Endothelial cell (in vitro differentiated cells): ENCODE data around the gene PAPPA2. TPM values are rescaled to one million over a fixed set of nuclear protein-coding genes. Genes with fewer than 3 reads are reported as not detected.
A peak's percentile ranks its signal among the peaks of the same experiment; 100 is the strongest.
"Not testable (repeated sequence)": the region's sequence is repeated elsewhere in the genome, so short reads cannot be mapped to it uniquely, and the experiment has no call there.

ENCODE experiments used
- DNase-seq: peaks from one replicate; pipeline ENCODE4 v3.0.0; 2021; ENCODE audit warnings: low spot score
- H3K27ac Mint-ChIP-seq: one replicate; pipeline ENCODE4 v1.8.0; 2021; ENCODE audit warnings: mixed read lengths, inconsistent platforms; ENCODE audit not compliant: unreplicated experiment
- H3K27me3 Mint-ChIP-seq: one replicate; pipeline ENCODE4 v1.8.0; 2021; ENCODE audit warnings: mild to moderate bottlenecking, moderate library complexity, mixed read lengths, inconsistent platforms; ENCODE audit not compliant: unreplicated experiment
- H3K36me3 Mint-ChIP-seq: one replicate; pipeline ENCODE4 v1.8.0; 2021; ENCODE audit warnings: mild to moderate bottlenecking, low read depth, mixed read lengths, inconsistent platforms; ENCODE audit not compliant: unreplicated experiment
- H3K4me1 Mint-ChIP-seq: one replicate; pipeline ENCODE4 v1.8.0; 2021; ENCODE audit warnings: mild to moderate bottlenecking, mixed read lengths, inconsistent platforms; ENCODE audit not compliant: unreplicated experiment
- H3K4me3 Mint-ChIP-seq: one replicate; pipeline ENCODE4 v1.8.0; 2021; ENCODE audit warnings: mild to moderate bottlenecking, mixed read lengths, inconsistent platforms; ENCODE audit not compliant: unreplicated experiment
- H3K9me3 Mint-ChIP-seq: one replicate; pipeline ENCODE4 v1.8.0; 2021; ENCODE audit warnings: mixed read lengths, inconsistent platforms; ENCODE audit not compliant: unreplicated experiment
- CTCF ChIP-seq: fragments of 200-600 bp; sonication (generic); IDR thresholded peaks from one replicate; pipeline ENCODE4 v1.5.0; 2021; ENCODE audit warnings: antibody characterized with exemption; ENCODE audit not compliant: unreplicated experiment
- total RNA-seq: library from RNA; stranded (reverse); fragmentation: NEBNext Ultra II Directional; extraction: Animal tissue kit (Norgen Biotek cat#: 25700); gene quantifications from one replicate; pipeline ENCODE4 v1.2.1, GENCODE V29; 2021; ENCODE audit not compliant: unreplicated experiment

Gene PAPPA2
- total RNA-seq, 1 donor from 2014 or later, result 0.33 TPM

- Mint-ChIP-seq H3K27me3 (no peaks in the 10 kb centered on the region), H3K36me3 (no peaks in the 10 kb centered on the region), H3K9me3 (no peaks in the 10 kb centered on the region), H3K4me1 (peaks cover 6% of the 10 kb centered on the region), H3K27ac (no peak overlapping the region), H3K4me3 (no peak overlapping the region)
- TF ChIP-seq CTCF, result no peak
- DNase-seq, result no peak
Observed at GRCh38 chr1:176558561-176558960, 95.6 kb downstream of the PAPPA2 start.

- no peak overlapping the region for H3K27ac Mint-ChIP-seq
- no peaks in the 10 kb centered on the region for H3K4me1 Mint-ChIP-seq
- no peak overlapping the region for H3K4me3 Mint-ChIP-seq
Observed at GRCh38 chr1:176559474-176559873, 96.5 kb downstream of the PAPPA2 start.

GRCh38 chr1:176559878-176560277 lies 96.9 kb downstream of the PAPPA2 start:
- Mint-ChIP-seq H3K9me3 (no peaks in the 10 kb centered on the region), H3K4me1 (no peaks in the 10 kb centered on the region), H3K36me3 (no peaks in the 10 kb centered on the region), H3K27ac (no peak overlapping the region), H3K27me3 (no peaks in the 10 kb centered on the region), H3K4me3 (no peak overlapping the region)
- TF ChIP-seq CTCF, result peak; percentile 82
- DNase-seq, result peak; percentile 68

More at GRCh38 chr1:176559474-176559873, 96.5 kb downstream of the PAPPA2 start:
- Mint-ChIP-seq H3K9me3 (no peaks in the 10 kb centered on the region), H3K36me3 (no peaks in the 10 kb centered on the region), H3K27me3 (no peaks in the 10 kb centered on the region)
- no peak for TF ChIP-seq CTCF
- no peak for DNase-seq

- no peaks in the 10 kb centered on the region for H3K27me3 Mint-ChIP-seq
- H3K36me3 Mint-ChIP-seq, result no peaks in the 10 kb centered on the region
- H3K27ac Mint-ChIP-seq, result no peak overlapping the region
- no peak overlapping the region for H3K4me3 Mint-ChIP-seq
- H3K9me3 Mint-ChIP-seq, result no peaks in the 10 kb centered on the region
- H3K4me1 Mint-ChIP-seq, result no peaks in the 10 kb centered on the region
- no peak for TF ChIP-seq CTCF
- DNase-seq, result no peak
Observed at GRCh38 chr1:176560681-176561080, 97.7 kb downstream of the PAPPA2 start.

GRCh38 chr1:176561761-176562160 lies 98.8 kb downstream of the PAPPA2 start:
- not testable (repeated sequence) for DNase-seq, H3K27ac Mint-ChIP-seq, H3K27me3 Mint-ChIP-seq, H3K4me1 Mint-ChIP-seq, H3K36me3 Mint-ChIP-seq, H3K9me3 Mint-ChIP-seq, H3K4me3 Mint-ChIP-seq
